ENCODE results near the gene GBX2. TPM values are rescaled to one million over a fixed set of nuclear protein-coding genes. Genes with fewer than 3 reads are reported as not detected.

GBX2 gene
- total RNA-seq, 1 experiment from 2014 or later: 24.4 TPM

GRCh38 chr2:236166796-236167296, 1.3 kb downstream of the GBX2 start:
- H3K27me3 ChIP-seq (ENCODE audit: control insufficient read depth, insufficient read depth, low read length): peaks cover 93% of the 10 kb centered on the region
- DNase-seq: peak; percentile 65
- peak overlapping the region; percentile 66 for H3K4me3 ChIP-seq (ENCODE audit: insufficient read depth, low read depth, low read length)
- H3K36me3 ChIP-seq (replicated peaks; ENCODE audit: control insufficient read depth, insufficient read depth, low read length): no peaks in the 10 kb centered on the region

- H3K4me3 ChIP-seq (ENCODE audit: insufficient read depth, low read depth, low read length): peak overlapping the region; percentile 66
- H3K27me3 ChIP-seq (ENCODE audit: control insufficient read depth, insufficient read depth, low read length): peaks cover 93% of the 10 kb centered on the region
- H3K36me3 ChIP-seq (replicated peaks; ENCODE audit: control insufficient read depth, insufficient read depth, low read length): no peaks in the 10 kb centered on the region
- DNase-seq: peak; percentile 75
Observed at GRCh38 chr2:236165842-236166795, 2.1 kb downstream of the GBX2 start.

- Histone ChIP-seq H3K36me3 (replicated peaks; ENCODE audit: control insufficient read depth, insufficient read depth, low read length) (no peaks in the 10 kb centered on the region), H3K27me3 (ENCODE audit: control insufficient read depth, insufficient read depth, low read length) (peaks cover 93% of the 10 kb centered on the region), H3K4me3 (ENCODE audit: insufficient read depth, low read depth, low read length) (peak overlapping the region; percentile 57)
- DNase-seq: no peak
Observed at GRCh38 chr2:236164925-236165841, 3.0 kb downstream of the GBX2 start.

- no peaks in the 10 kb centered on the region for H3K36me3 ChIP-seq (replicated peaks; ENCODE audit: control insufficient read depth, insufficient read depth, low read length)
- peaks cover 91% of the 10 kb centered on the region for H3K27me3 ChIP-seq (ENCODE audit: control insufficient read depth, insufficient read depth, low read length)
- peak overlapping the region; percentile 57 for H3K4me3 ChIP-seq (ENCODE audit: insufficient read depth, low read depth, low read length)
- peak; percentile 93 for DNase-seq
Observed at GRCh38 chr2:236164201-236164924, 3.8 kb downstream of the GBX2 start.

- H3K36me3 ChIP-seq (replicated peaks; ENCODE audit: control insufficient read depth, insufficient read depth, low read length): no peaks in the 10 kb centered on the region
- H3K4me3 ChIP-seq (ENCODE audit: insufficient read depth, low read depth, low read length): peak overlapping the region; percentile 57
- H3K27me3 ChIP-seq (ENCODE audit: control insufficient read depth, insufficient read depth, low read length): peaks cover 89% of the 10 kb centered on the region
- peak; percentile 89 for DNase-seq
Observed at GRCh38 chr2:236163471-236164200, 4.5 kb downstream of the GBX2 start.

GRCh38 chr2:236162882-236163470, 5.2 kb downstream of the GBX2 start:
- Histone ChIP-seq H3K4me3 (ENCODE audit: insufficient read depth, low read depth, low read length) (no peak overlapping the region; the same call in 1 of the 2 replicates), H3K36me3 (replicated peaks; ENCODE audit: control insufficient read depth, insufficient read depth, low read length) (no peaks in the 10 kb centered on the region)
- DNase-seq: peak; percentile 86

GRCh38 chr2:236162031-236162845, 5.9 kb downstream of the GBX2 start:
- Histone ChIP-seq H3K27me3 (ENCODE audit: control insufficient read depth, insufficient read depth, low read length) (peaks cover 93% of the 10 kb centered on the region), H3K36me3 (replicated peaks; ENCODE audit: control insufficient read depth, insufficient read depth, low read length) (no peaks in the 10 kb centered on the region), H3K4me3 (ENCODE audit: insufficient read depth, low read depth, low read length) (no peak overlapping the region)
- peak; percentile 75 for DNase-seq

More at GRCh38 chr2:236162882-236163470, 5.2 kb downstream of the GBX2 start:
- peaks cover 93% of the 10 kb centered on the region for H3K27me3 ChIP-seq (ENCODE audit: control insufficient read depth, insufficient read depth, low read length)

- peaks cover 86% of the 10 kb centered on the region for H3K27me3 ChIP-seq (ENCODE audit: control insufficient read depth, insufficient read depth, low read length)
- no peak overlapping the region for H3K4me3 ChIP-seq (ENCODE audit: insufficient read depth, low read depth, low read length)
- H3K36me3 ChIP-seq (replicated peaks; ENCODE audit: control insufficient read depth, insufficient read depth, low read length): no peaks in the 10 kb centered on the region
- DNase-seq: peak; percentile 60
Observed at GRCh38 chr2:236161531-236161930, 6.7 kb downstream of the GBX2 start.

GRCh38 chr2:236161082-236161462, 7.1 kb downstream of the GBX2 start:
- Histone ChIP-seq H3K36me3 (replicated peaks; ENCODE audit: control insufficient read depth, insufficient read depth, low read length) (no peaks in the 10 kb centered on the region), H3K27me3 (ENCODE audit: control insufficient read depth, insufficient read depth, low read length) (peaks cover 84% of the 10 kb centered on the region), H3K4me3 (ENCODE audit: insufficient read depth, low read depth, low read length) (no peak overlapping the region)
- peak; percentile 82 for DNase-seq

GRCh38 chr2:236160366-236161081, 7.7 kb downstream of the GBX2 start:
- Histone ChIP-seq H3K4me3 (ENCODE audit: insufficient read depth, low read depth, low read length) (no peak overlapping the region), H3K27me3 (ENCODE audit: control insufficient read depth, insufficient read depth, low read length) (peaks cover 78% of the 10 kb centered on the region), H3K36me3 (replicated peaks; ENCODE audit: control insufficient read depth, insufficient read depth, low read length) (no peaks in the 10 kb centered on the region)
- peak; percentile 79 for DNase-seq

- 0 out of 2 replicates have a peak overlapping the region, but pooled peaks have one; percentile 5 for H3K4me3 ChIP-seq (ENCODE audit: insufficient read depth, low read depth, low read length)
- DNase-seq: no peak
- no peaks in the 10 kb centered on the region for H3K36me3 ChIP-seq (replicated peaks; ENCODE audit: control insufficient read depth, insufficient read depth, low read length)
- peaks cover 73% of the 10 kb centered on the region for H3K27me3 ChIP-seq (ENCODE audit: control insufficient read depth, insufficient read depth, low read length)
Observed at GRCh38 chr2:236159778-236160170, 8.4 kb downstream of the GBX2 start.
